NCI-H748 (cell line): ENCODE measurements around the gene KRTAP4-8.
"Not testable (repeated sequence)": the region's sequence is repeated elsewhere in the genome, so short reads cannot be mapped to it uniquely, and the experiment has no call there.

Experiments used
- DNase-seq: peaks from one replicate; lab custom pipeline; 2025; ENCODE audit not compliant: unreplicated experiment; lab: John Stamatoyannopoulos, UW

KRTAP4-8 gene

GRCh38 chr17:41098042-41098441 is at the start of gene KRTAP4-8:
KRTAP4-8 (minus strand) TSS chr17:41098142; CDS start chr17:41098084, 58 bp downstream.
- no peak for DNase-seq

- no peak for DNase-seq
Measured at GRCh38 chr17:41145261-41145660, 47.3 kb upstream of the KRTAP4-8 start.

- DNase-seq, result no peak
Measured at GRCh38 chr17:41144846-41145245, 46.9 kb upstream of the KRTAP4-8 start.

- DNase-seq, result no peak
Measured at GRCh38 chr17:41141361-41141760, 43.4 kb upstream of the KRTAP4-8 start.

- no peak for DNase-seq
Measured at GRCh38 chr17:41140360-41141131, 42.6 kb upstream of the KRTAP4-8 start, which contains the start of gene KRTAP4-6. KRTAP4-6 (minus strand) TSS chr17:41140544; CDS start chr17:41140487, 57 bp downstream.

- not testable (repeated sequence) for DNase-seq
Measured at GRCh38 chr17:41139865-41140264, 41.9 kb upstream of the KRTAP4-8 start.

- DNase-seq, result no peak
Measured at GRCh38 chr17:41133880-41134735, 36.2 kb upstream of the KRTAP4-8 start.

GRCh38 chr17:41131979-41132378 is 34.0 kb upstream of the KRTAP4-8 start:
- DNase-seq, result no peak

- no peak for DNase-seq
Measured at GRCh38 chr17:41127371-41127770, 29.4 kb upstream of the KRTAP4-8 start.

GRCh38 chr17:41126412-41126811 is 28.5 kb upstream of the KRTAP4-8 start:
- no peak for DNase-seq

- no peak for DNase-seq
Measured at GRCh38 chr17:41125064-41125463, 27.1 kb upstream of the KRTAP4-8 start.

GRCh38 chr17:41123991-41124371 is 26.0 kb upstream of the KRTAP4-8 start, which contains the start of gene KRTAP4-12:
KRTAP4-12 (minus strand) TSS chr17:41124182; CDS start chr17:41124122, 60 bp downstream.
- not testable (repeated sequence) for DNase-seq

GRCh38 chr17:41123292-41123990 is 25.5 kb upstream of the KRTAP4-8 start:
- not testable (repeated sequence) for DNase-seq

- DNase-seq, result no peak
Measured at GRCh38 chr17:41121742-41122141, 23.8 kb upstream of the KRTAP4-8 start.

GRCh38 chr17:41119696-41120690 is 22.1 kb upstream of the KRTAP4-8 start:
- DNase-seq, result not testable (repeated sequence)

GRCh38 chr17:41118721-41119120 is 20.8 kb upstream of the KRTAP4-8 start:
- no peak for DNase-seq

GRCh38 chr17:41117846-41118386 is 20.0 kb upstream of the KRTAP4-8 start, which contains the start of gene KRTAP4-11:
KRTAP4-11 (minus strand) TSS chr17:41118373; CDS start chr17:41118315, 58 bp downstream.
- DNase-seq, result not testable (repeated sequence)

- DNase-seq, result no peak
Measured at GRCh38 chr17:41116297-41116696, 18.4 kb upstream of the KRTAP4-8 start.

- DNase-seq, result no peak
Measured at GRCh38 chr17:41111151-41111885, 13.4 kb upstream of the KRTAP4-8 start.
